ENCODE measurements around the gene EFNA3.

Gene EFNA3

DNA sequence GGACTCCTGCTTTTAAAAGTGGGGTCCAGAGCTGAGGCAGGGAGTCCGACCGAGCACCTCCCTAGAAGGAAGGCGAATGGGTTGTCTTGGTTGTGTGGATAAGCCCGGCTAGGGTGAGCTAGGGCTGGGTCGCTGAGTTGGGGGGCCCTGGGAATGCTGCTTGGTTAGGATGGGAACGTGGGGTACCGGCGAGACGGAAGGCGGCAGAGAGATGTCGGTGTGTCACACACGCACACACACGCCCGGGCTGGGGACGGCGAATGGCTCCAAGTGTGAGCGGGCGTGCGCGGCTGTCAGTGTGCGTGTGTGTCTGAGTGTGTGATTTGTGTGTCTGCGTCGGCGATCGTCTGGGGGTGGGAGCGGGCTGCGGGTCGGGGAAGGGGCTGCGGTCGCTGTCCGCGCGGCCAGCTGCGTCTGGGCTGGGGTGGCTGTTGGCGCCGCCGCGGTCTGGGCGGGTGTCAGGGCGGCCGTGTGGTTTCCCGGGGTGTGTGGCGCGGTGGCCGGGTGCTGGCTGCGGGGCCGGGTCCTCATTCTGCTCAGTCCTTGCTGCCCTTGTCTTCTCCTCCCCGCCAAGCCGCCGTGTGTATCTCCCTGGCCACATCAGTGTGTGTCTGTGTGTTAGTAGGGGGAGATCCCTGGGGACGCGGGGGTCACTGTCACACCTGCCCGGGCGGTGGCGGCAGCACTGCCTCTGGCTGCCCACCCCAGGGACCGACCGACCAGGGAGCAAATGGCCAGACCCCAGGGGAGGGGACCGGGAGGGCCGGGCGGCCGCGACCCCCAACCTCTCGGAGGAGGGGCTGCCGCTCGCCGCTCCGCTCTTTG lies 1.1 kb downstream of the EFNA3 start:
- no peak for DNase-seq (ENCODE audit: low read depth)
- TF ChIP-seq, protein P1, sequence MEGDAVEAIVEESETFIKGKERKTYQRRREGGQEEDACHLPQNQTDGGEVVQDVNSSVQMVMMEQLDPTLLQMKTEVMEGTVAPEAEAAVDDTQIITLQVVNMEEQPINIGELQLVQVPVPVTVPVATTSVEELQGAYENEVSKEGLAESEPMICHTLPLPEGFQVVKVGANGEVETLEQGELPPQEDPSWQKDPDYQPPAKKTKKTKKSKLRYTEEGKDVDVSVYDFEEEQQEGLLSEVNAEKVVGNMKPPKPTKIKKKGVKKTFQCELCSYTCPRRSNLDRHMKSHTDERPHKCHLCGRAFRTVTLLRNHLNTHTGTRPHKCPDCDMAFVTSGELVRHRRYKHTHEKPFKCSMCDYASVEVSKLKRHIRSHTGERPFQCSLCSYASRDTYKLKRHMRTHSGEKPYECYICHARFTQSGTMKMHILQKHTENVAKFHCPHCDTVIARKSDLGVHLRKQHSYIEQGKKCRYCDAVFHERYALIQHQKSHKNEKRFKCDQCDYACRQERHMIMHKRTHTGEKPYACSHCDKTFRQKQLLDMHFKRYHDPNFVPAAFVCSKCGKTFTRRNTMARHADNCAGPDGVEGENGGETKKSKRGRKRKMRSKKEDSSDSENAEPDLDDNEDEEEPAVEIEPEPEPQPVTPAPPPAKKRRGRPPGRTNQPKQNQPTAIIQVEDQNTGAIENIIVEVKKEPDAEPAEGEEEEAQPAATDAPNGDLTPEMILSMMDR (IDR thresholded peaks at IDR 0.05; ENCODE audit: low read length, missing control alignments) = no peak
- H3K4me3 ChIP-seq (replicated peaks; ENCODE audit: low read depth, low read length) = no peak overlapping the region

DNA sequence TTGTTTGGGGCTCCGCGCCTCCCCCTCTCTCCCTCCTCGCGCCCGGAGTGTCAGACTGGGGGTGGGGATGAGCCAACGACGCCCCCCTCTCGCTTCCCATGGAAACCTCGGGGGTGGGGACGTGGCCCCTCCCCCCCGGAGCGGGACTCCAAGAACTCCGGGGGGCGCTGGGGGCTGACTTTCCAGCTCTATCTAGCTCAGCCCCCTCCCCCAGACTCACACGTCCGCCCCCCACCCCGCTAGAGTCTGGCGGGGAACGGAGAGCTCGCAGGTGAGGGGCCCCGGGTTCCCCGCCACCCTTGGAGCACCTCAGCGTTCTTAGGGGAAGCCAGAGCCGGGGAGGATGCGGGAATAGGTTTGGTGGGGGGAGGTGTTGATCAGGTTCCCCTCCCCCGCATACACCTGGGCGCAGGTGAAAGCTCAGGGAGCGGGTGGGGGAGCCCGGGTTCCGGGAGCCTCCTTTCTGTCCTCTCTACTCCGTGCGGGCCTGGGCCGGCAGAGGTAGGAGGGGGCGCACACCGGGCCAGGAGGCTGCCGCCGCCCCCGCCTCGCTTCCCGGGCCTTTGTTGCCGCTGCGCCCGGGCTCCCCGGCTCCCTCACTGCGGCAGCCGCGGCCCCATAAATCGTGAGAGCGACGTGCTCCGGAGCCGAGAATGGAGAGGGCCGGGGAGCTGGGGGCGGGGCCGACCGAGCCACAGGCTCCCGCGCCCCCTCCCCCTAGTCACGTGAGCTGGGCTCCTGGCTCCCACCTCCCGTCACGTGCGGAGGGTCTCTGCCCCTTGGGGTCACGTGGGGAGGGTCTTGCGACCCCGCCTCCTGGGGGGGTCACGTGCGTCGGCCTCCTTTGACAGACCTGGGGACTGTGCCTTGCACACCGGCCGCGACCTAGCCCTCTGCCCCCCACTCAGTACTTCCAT lies 1.9 kb downstream of the EFNA3 start:
- DNase-seq (ENCODE audit: low read depth) = no peak
- TF ChIP-seq, protein P1 (IDR thresholded peaks at IDR 0.05; ENCODE audit: low read length, missing control alignments) = no peak
- H3K4me3 ChIP-seq (replicated peaks; ENCODE audit: low read depth, low read length) = no peak overlapping the region

DNA sequence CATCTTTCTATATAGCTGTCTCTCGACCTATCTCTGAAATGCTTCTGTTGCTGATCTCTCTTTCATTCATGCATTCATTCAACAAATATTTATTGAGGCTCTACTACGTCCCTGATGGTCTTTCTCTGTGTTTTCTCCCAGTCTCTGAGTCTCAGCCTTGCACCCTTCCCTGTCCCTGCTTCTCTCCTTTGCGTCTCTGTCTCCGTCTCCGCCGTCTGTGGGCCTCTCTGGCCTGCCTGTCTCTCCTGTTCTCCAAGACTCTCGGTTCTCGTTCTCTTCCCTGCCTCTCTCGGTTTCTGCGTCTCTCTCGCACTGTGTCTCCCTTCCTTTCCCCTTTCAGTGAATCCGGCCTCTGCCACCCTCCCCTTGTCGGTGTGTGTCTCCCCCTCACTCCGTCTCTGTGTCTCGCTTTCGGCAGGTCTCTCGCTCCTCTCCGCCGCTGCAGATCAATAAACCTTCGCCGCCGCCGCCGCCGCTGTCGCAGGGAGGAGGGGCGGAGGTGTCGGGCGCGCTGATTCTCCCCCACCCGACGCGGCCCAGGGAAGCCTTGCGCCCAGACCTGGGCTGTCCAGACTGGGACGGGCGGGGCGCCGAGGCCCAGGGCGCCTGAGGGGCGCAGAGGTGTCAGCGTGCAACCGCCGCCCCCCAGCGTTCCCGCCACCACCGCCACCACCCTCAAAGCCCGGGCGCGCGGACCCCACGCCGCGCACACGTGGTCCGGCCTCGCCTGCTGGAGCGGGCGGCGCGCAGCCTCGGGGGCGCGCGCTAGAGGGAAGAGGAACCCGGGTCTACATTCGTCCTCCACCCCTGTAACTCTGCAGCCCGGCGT lies 3.0 kb downstream of the EFNA3 start:
- TF ChIP-seq, protein P1 (IDR thresholded peaks at IDR 0.05; ENCODE audit: low read length, missing control alignments) = no peak
- no peak for DNase-seq (ENCODE audit: low read depth)
- H3K4me3 ChIP-seq (replicated peaks; ENCODE audit: low read depth, low read length) = no peak overlapping the region

DNA sequence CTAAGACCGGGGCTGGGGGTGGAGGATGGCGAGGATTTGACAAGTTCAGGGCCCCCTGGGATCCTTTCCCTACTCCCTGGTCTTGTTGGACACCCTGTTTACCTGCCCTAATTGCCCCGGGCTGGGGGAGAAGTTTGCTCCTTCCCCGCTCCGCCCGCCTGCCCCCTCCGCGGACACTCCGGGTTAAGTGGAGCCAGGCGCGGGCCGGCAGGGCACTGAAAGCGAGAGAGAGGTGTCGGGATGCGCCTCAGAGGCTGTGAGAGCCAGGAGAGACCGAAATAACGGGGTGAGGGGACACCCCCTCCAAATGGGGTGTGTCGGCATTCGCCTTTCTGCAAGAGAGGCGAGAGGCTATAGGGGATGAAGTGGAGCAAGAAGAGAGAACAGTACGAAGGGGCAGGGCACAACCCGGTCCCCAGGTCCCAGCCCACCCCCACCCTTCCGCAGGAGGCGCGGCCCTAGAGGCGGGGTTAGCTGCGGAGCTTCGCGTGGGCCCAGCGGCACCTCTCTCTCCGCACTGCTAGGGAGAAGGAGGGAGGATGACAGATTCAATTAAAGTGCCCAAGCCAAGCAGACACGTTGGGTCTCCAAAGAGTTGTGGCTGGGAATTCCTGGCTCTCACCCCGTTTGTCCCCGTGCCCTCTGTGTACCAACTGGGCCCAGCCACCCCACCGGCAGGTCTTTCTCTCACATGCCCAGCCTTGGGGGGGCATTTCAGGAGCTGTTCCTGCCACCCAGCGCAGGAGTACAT lies 3.8 kb downstream of the EFNA3 start:
- H3K4me3 ChIP-seq (replicated peaks; ENCODE audit: low read depth, low read length) = no peak overlapping the region
- no peak for DNase-seq (ENCODE audit: low read depth)
- TF ChIP-seq, protein P1 (IDR thresholded peaks at IDR 0.05; ENCODE audit: low read length, missing control alignments) = no peak

DNA sequence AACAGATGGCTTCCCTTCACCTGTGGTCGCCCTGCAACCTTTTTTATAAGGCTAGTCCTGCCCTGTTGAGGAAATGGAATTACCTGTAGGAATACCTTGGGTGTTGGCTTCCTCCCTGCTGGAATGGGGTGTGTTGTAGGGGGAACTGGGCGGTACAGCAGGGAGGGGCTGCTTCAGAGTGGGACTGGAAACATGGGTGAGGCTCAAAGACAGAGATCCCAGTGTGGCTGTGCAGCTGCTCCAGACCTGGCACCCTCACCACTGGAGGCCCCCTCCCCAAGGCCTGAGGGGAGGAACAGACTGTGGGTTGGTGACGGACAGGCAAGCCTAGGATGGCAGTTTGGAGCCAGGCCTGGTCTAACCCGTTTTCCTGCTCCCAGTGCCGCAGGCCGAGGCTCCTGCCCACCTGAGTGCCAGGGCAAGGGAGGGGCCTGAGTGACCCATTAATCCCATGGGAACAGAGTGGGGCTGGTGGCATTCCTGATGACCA lies 4.5 kb downstream of the EFNA3 start:
- no peak for DNase-seq (ENCODE audit: low read depth)
- TF ChIP-seq, protein P1 (IDR thresholded peaks at IDR 0.05; ENCODE audit: low read length, missing control alignments) = no peak
- H3K4me3 ChIP-seq (replicated peaks; ENCODE audit: low read depth, low read length) = no peak overlapping the region

Measured in fibroblast of pulmonary artery (primary cell).